ENCODE data around the gene GPATCH11.
A peak's percentile ranks its signal among the peaks of the same experiment; 100 is the strongest.

The GPATCH11 gene

DNA sequence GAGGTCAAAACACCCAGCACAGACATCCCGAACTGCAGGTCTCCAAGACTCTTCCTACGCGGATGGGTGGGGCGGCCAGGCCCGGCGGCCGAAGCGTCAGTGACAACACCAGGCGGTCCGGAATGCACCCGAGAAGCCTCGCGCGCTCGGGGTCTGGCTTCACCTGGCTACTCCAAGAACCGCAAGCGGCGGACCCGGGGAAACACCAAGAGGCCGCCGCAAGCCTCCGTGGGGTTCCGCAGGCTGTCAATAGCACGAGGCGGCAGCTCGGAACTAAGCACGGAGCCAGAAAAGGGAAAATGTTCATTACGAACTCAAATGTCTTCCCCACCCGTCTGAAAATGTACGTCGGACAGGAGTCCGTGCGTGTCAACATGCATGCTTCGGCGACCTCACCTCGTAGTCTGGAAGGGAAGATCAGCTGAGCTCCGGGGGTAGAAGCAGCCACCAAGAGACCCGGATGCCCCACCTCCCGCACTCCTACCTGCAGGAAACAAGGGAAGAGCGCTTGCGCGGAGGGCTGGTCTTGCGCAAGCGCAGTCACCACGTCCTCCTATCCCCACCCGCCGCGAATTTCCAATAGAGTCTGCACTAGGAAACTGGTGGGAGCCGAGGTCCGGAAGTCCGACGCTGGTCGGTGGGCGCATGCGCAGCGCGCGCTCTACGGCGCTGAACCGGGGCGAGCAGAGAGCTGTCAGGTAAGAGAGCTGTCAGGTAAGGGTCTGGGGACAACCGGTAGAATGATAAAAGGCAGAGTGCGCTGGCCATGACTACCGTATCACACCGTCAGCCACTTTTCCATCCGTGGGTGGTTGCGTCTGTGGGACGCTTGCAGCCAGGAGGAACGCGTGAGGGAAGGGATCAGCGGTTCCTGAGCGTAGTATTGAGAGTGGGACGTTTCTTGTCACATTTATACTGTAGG is at the start of gene GPATCH11, which contains the start of gene HEATR5B:
Gene GPATCH11 (plus strand): TSS at position 646 of the 922 bp plus-strand sequence. CDS start 3,864 bp downstream, outside the sequence.
Gene HEATR5B (minus strand): TSS at position 500 of the 922 bp plus-strand sequence. CDS start 958 bp downstream, outside the sequence.
- ATAC-seq = peak; percentile 96
- TF ChIP-seq CSDC2 (CRISPR knock-in tag; IDR thresholded peaks at IDR 0.05) = no peak
- TF ChIP-seq, protein P1, sequence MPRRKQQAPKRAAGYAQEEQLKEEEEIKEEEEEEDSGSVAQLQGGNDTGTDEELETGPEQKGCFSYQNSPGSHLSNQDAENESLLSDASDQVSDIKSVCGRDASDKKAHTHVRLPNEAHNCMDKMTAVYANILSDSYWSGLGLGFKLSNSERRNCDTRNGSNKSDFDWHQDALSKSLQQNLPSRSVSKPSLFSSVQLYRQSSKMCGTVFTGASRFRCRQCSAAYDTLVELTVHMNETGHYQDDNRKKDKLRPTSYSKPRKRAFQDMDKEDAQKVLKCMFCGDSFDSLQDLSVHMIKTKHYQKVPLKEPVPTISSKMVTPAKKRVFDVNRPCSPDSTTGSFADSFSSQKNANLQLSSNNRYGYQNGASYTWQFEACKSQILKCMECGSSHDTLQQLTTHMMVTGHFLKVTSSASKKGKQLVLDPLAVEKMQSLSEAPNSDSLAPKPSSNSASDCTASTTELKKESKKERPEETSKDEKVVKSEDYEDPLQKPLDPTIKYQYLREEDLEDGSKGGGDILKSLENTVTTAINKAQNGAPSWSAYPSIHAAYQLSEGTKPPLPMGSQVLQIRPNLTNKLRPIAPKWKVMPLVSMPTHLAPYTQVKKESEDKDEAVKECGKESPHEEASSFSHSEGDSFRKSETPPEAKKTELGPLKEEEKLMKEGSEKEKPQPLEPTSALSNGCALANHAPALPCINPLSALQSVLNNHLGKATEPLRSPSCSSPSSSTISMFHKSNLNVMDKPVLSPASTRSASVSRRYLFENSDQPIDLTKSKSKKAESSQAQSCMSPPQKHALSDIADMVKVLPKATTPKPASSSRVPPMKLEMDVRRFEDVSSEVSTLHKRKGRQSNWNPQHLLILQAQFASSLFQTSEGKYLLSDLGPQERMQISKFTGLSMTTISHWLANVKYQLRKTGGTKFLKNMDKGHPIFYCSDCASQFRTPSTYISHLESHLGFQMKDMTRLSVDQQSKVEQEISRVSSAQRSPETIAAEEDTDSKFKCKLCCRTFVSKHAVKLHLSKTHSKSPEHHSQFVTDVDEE (CRISPR knock-in tag; IDR thresholded peaks at IDR 0.05) = 0 out of 2 replicates have a peak, but pooled peaks have one; percentile 18
- peak; percentile 76; the same call in 1 of the 2 replicates for TF ChIP-seq ZFP3 (CRISPR knock-in tag; IDR thresholded peaks at IDR 0.05)

DNA sequence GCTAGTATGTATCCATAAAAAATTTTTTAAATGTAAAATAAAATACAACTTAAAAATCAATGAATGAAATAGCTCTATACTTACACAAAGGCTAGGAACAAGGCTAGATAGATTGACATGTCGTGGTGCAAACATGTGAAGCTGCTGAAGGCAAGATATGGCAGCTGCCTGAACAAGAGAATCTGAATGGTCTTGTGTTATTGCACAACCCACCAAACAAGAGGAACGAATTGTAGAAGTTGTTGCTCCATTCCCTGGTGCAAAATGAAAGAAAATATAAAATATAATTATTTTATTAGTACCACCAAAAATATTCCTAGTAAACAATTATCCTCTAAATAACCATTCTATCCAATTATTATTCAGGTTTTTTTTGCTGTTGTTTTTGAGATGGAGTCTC is 46.5 kb upstream of the GPATCH11 start:
- TF ChIP-seq, protein P2, sequence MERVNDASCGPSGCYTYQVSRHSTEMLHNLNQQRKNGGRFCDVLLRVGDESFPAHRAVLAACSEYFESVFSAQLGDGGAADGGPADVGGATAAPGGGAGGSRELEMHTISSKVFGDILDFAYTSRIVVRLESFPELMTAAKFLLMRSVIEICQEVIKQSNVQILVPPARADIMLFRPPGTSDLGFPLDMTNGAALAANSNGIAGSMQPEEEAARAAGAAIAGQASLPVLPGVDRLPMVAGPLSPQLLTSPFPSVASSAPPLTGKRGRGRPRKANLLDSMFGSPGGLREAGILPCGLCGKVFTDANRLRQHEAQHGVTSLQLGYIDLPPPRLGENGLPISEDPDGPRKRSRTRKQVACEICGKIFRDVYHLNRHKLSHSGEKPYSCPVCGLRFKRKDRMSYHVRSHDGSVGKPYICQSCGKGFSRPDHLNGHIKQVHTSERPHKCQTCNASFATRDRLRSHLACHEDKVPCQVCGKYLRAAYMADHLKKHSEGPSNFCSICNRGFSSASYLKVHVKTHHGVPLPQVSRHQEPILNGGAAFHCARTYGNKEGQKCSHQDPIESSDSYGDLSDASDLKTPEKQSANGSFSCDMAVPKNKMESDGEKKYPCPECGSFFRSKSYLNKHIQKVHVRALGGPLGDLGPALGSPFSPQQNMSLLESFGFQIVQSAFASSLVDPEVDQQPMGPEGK (CRISPR knock-in tag; IDR thresholded peaks at IDR 0.05; ENCODE audit: borderline replicate concordance) = no peak
- ATAC-seq = no peak

DNA sequence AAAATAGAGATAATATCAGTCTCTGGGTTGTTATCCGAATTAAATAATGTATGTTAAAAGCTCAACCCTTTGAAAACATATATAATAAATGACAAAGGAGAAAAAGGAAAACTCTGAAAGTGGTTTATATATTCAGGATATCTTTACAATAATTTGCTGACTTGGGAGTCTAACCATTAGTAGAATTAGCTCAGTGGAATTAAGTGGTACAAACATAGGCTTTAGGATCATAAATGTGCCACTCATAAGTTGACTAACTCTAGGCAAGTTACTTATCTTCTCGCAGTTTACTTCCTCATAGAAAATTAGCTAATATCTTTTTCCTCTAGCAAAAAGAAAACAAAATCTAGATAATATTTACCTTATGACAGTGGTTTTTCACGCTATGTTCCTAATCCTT is 44.7 kb upstream of the GPATCH11 start:
- ATAC-seq = no peak
- TF ChIP-seq PPARA (CRISPR knock-in tag; IDR thresholded peaks at IDR 0.05; ENCODE audit: borderline replicate concordance) = no peak
- no peak for TF ChIP-seq ESRRG (CRISPR knock-in tag; IDR thresholded peaks at IDR 0.05)
- TF ChIP-seq, protein P3, sequence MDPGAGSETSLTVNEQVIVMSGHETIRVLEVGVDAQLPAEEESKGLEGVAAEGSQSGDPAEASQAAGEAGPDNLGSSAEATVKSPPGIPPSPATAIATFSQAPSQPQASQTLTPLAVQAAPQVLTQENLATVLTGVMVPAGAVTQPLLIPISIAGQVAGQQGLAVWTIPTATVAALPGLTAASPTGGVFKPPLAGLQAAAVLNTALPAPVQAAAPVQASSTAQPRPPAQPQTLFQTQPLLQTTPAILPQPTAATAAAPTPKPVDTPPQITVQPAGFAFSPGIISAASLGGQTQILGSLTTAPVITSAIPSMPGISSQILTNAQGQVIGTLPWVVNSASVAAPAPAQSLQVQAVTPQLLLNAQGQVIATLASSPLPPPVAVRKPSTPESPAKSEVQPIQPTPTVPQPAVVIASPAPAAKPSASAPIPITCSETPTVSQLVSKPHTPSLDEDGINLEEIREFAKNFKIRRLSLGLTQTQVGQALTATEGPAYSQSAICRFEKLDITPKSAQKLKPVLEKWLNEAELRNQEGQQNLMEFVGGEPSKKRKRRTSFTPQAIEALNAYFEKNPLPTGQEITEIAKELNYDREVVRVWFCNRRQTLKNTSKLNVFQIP (CRISPR knock-in tag; IDR thresholded peaks at IDR 0.05; ENCODE audit: borderline replicate concordance, low read depth) = no peak
- TF ChIP-seq, protein P2 (CRISPR knock-in tag; IDR thresholded peaks at IDR 0.05; ENCODE audit: borderline replicate concordance) = no peak
- no peak for TF ChIP-seq GLIS3 (CRISPR knock-in tag; IDR thresholded peaks at IDR 0.05)
- TF ChIP-seq ZFP3 (CRISPR knock-in tag; IDR thresholded peaks at IDR 0.05) = no peak
- TF ChIP-seq, protein P4, sequence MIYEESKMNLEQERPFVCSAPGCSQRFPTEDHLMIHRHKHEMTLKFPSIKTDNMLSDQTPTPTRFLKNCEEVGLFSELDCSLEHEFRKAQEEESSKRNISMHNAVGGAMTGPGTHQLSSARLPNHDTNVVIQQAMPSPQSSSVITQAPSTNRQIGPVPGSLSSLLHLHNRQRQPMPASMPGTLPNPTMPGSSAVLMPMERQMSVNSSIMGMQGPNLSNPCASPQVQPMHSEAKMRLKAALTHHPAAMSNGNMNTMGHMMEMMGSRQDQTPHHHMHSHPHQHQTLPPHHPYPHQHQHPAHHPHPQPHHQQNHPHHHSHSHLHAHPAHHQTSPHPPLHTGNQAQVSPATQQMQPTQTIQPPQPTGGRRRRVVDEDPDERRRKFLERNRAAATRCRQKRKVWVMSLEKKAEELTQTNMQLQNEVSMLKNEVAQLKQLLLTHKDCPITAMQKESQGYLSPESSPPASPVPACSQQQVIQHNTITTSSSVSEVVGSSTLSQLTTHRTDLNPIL (CRISPR knock-in tag; IDR thresholded peaks at IDR 0.05; ENCODE audit: low read depth) = no peak
- TF ChIP-seq, protein P1 (CRISPR knock-in tag; IDR thresholded peaks at IDR 0.05) = no peak
- TF ChIP-seq ZNF565 (CRISPR knock-in tag; conservative IDR thresholded peaks at IDR 0.05; ENCODE audit: low read depth) = no peak
- no peak for TF ChIP-seq ARNTL (CRISPR knock-in tag; IDR thresholded peaks at IDR 0.05; ENCODE audit: borderline replicate concordance, low read depth)
- no peak for TF ChIP-seq ZC3H10 (CRISPR knock-in tag; IDR thresholded peaks at IDR 0.05)

All from SK-N-SH treated with all-trans-retinoic acid at 6 μM for 48 hours (cell line).